HEK293T (cell line): Measurements from ENCODE around the gene DHX16.

ENCODE experiments used
- CTCF ChIA-PET: fragments of 350-600 bp; formaldehyde crosslinking; extraction: SDS; loops from one replicate; lab custom pipeline; 2021; ENCODE audit warnings: antibody characterized with exemption, inconsistent platforms; lab: Yijun Ruan, JAX
- POLR2A ChIA-PET: fragments of 350-600 bp; formaldehyde crosslinking; extraction: SDS; loops from one replicate; lab custom pipeline; 2020; ENCODE audit warnings: antibody characterized with exemption, inconsistent platforms; lab: Yijun Ruan, JAX
- DNase-seq: peaks from one replicate; pipeline ENCODE4 v3.0.0; 2012; ENCODE audit warnings: mixed read lengths; ENCODE audit errors: extremely low spot score
- ARNT ChIP-seq: fragments of 450-650 bp; IDR thresholded peaks from 2 replicates; pipeline ENCODE4 v1.6.1; 2017; ENCODE audit warnings: mild to moderate bottlenecking
- BHLHE40 ChIP-seq: fragments of 450-650 bp; IDR thresholded peaks from 2 replicates; pipeline ENCODE4 v1.6.1; 2016; ENCODE audit warnings: mild to moderate bottlenecking, moderate library complexity, borderline replicate concordance
- CTBP1 ChIP-seq: fragments of 450-650 bp; IDR thresholded peaks from 2 replicates; pipeline ENCODE4 v1.6.1; 2016; ENCODE audit warnings: borderline replicate concordance
- ELF4 ChIP-seq: fragments of 450-650 bp; IDR thresholded peaks from 2 replicates; pipeline ENCODE4 v1.6.1; 2017; ENCODE audit warnings: antibody characterized with exemption
- FOXA1 ChIP-seq: fragments of 450-650 bp; IDR thresholded peaks from 2 replicates; pipeline ENCODE4 v1.6.1; 2016; ENCODE audit warnings: mild to moderate bottlenecking
- FOXK2 ChIP-seq: fragments of 450-650 bp; IDR thresholded peaks from 2 replicates; pipeline ENCODE4 v1.6.1; 2016; ENCODE audit warnings: mild to moderate bottlenecking
- FOXM1 ChIP-seq: fragments of 450-650 bp; IDR thresholded peaks from 2 replicates; pipeline ENCODE4 v1.6.1; 2017; ENCODE audit warnings: mild to moderate bottlenecking, borderline replicate concordance
- HDGF ChIP-seq: fragments of 450-650 bp; IDR thresholded peaks from 2 replicates; pipeline ENCODE4 v1.6.1; 2017; ENCODE audit warnings: antibody characterized with exemption, borderline replicate concordance
- L3MBTL2 ChIP-seq: fragments of 450-650 bp; conservative IDR thresholded peaks from 2 replicates; pipeline ENCODE4 v1.6.1; 2016; ENCODE audit warnings: mild to moderate bottlenecking
- LEF1 ChIP-seq: fragments of 450-650 bp; IDR thresholded peaks from 2 replicates; pipeline ENCODE4 v1.6.1; 2017; ENCODE audit warnings: mild to moderate bottlenecking, borderline replicate concordance
- NFRKB ChIP-seq: fragments of 450-650 bp; IDR thresholded peaks from 2 replicates; pipeline ENCODE4 v1.6.1; 2016; ENCODE audit warnings: mild to moderate bottlenecking, moderate library complexity
- PKNOX1 ChIP-seq: fragments of 450-650 bp; IDR thresholded peaks from 2 replicates; pipeline ENCODE4 v1.6.1; 2016
- SP1 ChIP-seq: fragments of 450-650 bp; IDR thresholded peaks from 2 replicates; pipeline ENCODE4 v1.6.1; 2017
- SUZ12 ChIP-seq: fragments of 450-650 bp; IDR thresholded peaks from 2 replicates; pipeline ENCODE4 v1.6.1; 2016; ENCODE audit warnings: mild to moderate bottlenecking
- TARDBP ChIP-seq: fragments of 450-650 bp; IDR thresholded peaks from 2 replicates; pipeline ENCODE4 v1.6.1; 2016
- ZNF384 ChIP-seq: fragments of 450-650 bp; IDR thresholded peaks from 2 replicates; pipeline ENCODE4 v1.6.1; 2016

DHX16 gene

GRCh38 chr6:30641048-30641447 lies 31.8 kb downstream of the DHX16 start:
- ChIA-PET POLR2A (interaction anchor here (1.1 kb wide), 1 partner anchor 16 kb away, joined by 4 read pairs; no protein-coding TSS in a partner anchor), CTCF (no interaction called here)
- TF ChIP-seq CTBP1, result no peak
- TF ChIP-seq FOXK2, result no peak
- no peak for TF ChIP-seq ZNF384
- TF ChIP-seq ARNT, result no peak
- no peak for TF ChIP-seq SUZ12
- TF ChIP-seq L3MBTL2, result no peak
- no peak for TF ChIP-seq SP1
- no peak for TF ChIP-seq PKNOX1
- TF ChIP-seq TARDBP, result no peak
- TF ChIP-seq NFRKB, result no peak
- no peak for TF ChIP-seq HDGF
- TF ChIP-seq BHLHE40, result no peak
- no peak for TF ChIP-seq FOXA1
- TF ChIP-seq LEF1, result no peak
- no peak for DNase-seq

- TF ChIP-seq FOXA1 (no peak), FOXM1 (no peak), PKNOX1 (no peak), TARDBP (no peak), ARNT (no peak), FOXK2 (no peak), SUZ12 (no peak), ELF4 (no peak), L3MBTL2 (no peak), HDGF (no peak), NFRKB (no peak), BHLHE40 (no peak), LEF1 (no peak), CTBP1 (no peak), ZNF384 (no peak), SP1 (no peak)
- POLR2A ChIA-PET, result interaction anchor here (1.1 kb wide), 1 partner anchor 15 kb away, joined by 4 read pairs; no protein-coding TSS in a partner anchor
- DNase-seq, result no peak
- CTCF ChIA-PET, result no interaction called here
Measured at GRCh38 chr6:30640481-30640880, 32.3 kb downstream of the DHX16 start.

- ChIA-PET POLR2A (no interaction called here), CTCF (no interaction called here)
- no peak for DNase-seq
- no peak for TF ChIP-seq FOXK2
- TF ChIP-seq NFRKB, result no peak
- TF ChIP-seq ELF4, result no peak
- TF ChIP-seq HDGF, result no peak
- no peak for TF ChIP-seq LEF1
Measured at GRCh38 chr6:30635834-30636233, 37.0 kb downstream of the DHX16 start.

- POLR2A ChIA-PET, result interaction anchor here (0.8 to 1.8 kb wide), 5 partner anchors 9 to 46 kb away, joined by 3 to 18 read pairs (median 6); partner anchors contain the start of genes DHX16, MRPS18B and PPP1R10
- CTCF ChIA-PET, result no interaction called here
- TF ChIP-seq ZNF384 (no peak), ELF4 (no peak), HDGF (no peak), BHLHE40 (no peak), ARNT (no peak), LEF1 (no peak; the same call in 1 of the 2 replicates), NFRKB (no peak), FOXK2 (no peak), FOXM1 (no peak), SP1 (no peak), CTBP1 (no peak), TARDBP (no peak), FOXA1 (no peak)
- peak; percentile 87 for DNase-seq
Measured at GRCh38 chr6:30626484-30627366, 46.1 kb downstream of the DHX16 start, which contains the start of gene ATAT1. TSS of gene ATAT1 (plus strand) at chr6:30626874.

GRCh38 chr6:30625511-30625910 lies 47.3 kb downstream of the DHX16 start:
- CTCF ChIA-PET, result no interaction called here
- POLR2A ChIA-PET, result interaction anchor here (0.9 to 1.8 kb wide), 4 partner anchors 8 to 15 kb away, joined by 4 to 18 read pairs (median 8); partner anchors contain the start of genes MRPS18B and PPP1R10
- DNase-seq, result no peak
- TF ChIP-seq SUZ12 (no peak), ELF4 (no peak), TARDBP (no peak)

GRCh38 chr6:30619561-30619960 lies 53.2 kb downstream of the DHX16 start:
- POLR2A ChIA-PET, result no interaction called here
- no peak for DNase-seq
- TF ChIP-seq CTBP1 (no peak), ELF4 (no peak), PKNOX1 (no peak), L3MBTL2 (no peak), SP1 (no peak), FOXA1 (no peak), FOXK2 (no peak), TARDBP (no peak), LEF1 (no peak), SUZ12 (no peak), ZNF384 (no peak), BHLHE40 (no peak), FOXM1 (no peak), HDGF (no peak), NFRKB (no peak), ARNT (no peak)
- CTCF ChIA-PET, result no interaction called here
